Mesenchymal stem cell (in vitro differentiated cells and primary cell): ENCODE results near the gene CCSER1.

ENCODE experiments used
- DNase-seq: peaks from one replicate; pipeline ENCODE4 v3.0.0-alpha.2; 2013
- H2AFZ ChIP-seq: one replicate; pipeline ENCODE4 v1.6.1; 2013; ENCODE audit warnings: low read depth, mild to moderate bottlenecking, control low read depth, inconsistent platforms, low read length, moderate library complexity
- H2AK5ac ChIP-seq: 2 replicates; pipeline ENCODE4 v1.6.1; 2013; ENCODE audit warnings: low read length, moderate library complexity, mild to moderate bottlenecking, inconsistent platforms; ENCODE audit not compliant: severe bottlenecking
- H2BK120ac ChIP-seq: one replicate; pipeline ENCODE4 v1.6.1; 2013; ENCODE audit warnings: low read depth, mild to moderate bottlenecking, inconsistent platforms, low read length, moderate library complexity
- H2BK12ac ChIP-seq, 2 experiments: one replicate each; pipeline ENCODE4 v1.6.1; 2013; ENCODE audit warnings: inconsistent platforms in 2 of 2, low read length in 2 of 2, mild to moderate bottlenecking in 2 of 2, moderate library complexity in 2 of 2, control low read depth in 1 of 2
- H2BK15ac ChIP-seq: one replicate; pipeline ENCODE4 v1.6.1; 2013; ENCODE audit warnings: mild to moderate bottlenecking, low read depth, inconsistent platforms; ENCODE audit not compliant: poor library complexity, severe bottlenecking
- H2BK5ac ChIP-seq: 2 replicates; pipeline ENCODE4 v1.6.1; 2013; ENCODE audit warnings: low read depth, mild to moderate bottlenecking, low read length, control low read depth, inconsistent platforms; ENCODE audit not compliant: poor library complexity, severe bottlenecking
- H3K14ac ChIP-seq, 2 experiments: one replicate each; pipeline ENCODE4 v1.6.1; 2013; ENCODE audit warnings: inconsistent platforms in 2 of 2, low read length in 2 of 2, control low read depth in 1 of 2, mild to moderate bottlenecking in 1 of 2, moderate library complexity in 1 of 2
- H3K18ac ChIP-seq, 2 experiments: one replicate each; pipeline ENCODE4 v1.6.1; 2013; ENCODE audit warnings: inconsistent platforms in 2 of 2, low read length in 2 of 2, control low read depth in 1 of 2, low read depth in 1 of 2, mild to moderate bottlenecking in 1 of 2
- H3K23ac ChIP-seq, 2 experiments: one replicate each; pipeline ENCODE4 v1.6.1; 2013; ENCODE audit warnings: inconsistent platforms in 2 of 2, low read length in 2 of 2, mild to moderate bottlenecking in 2 of 2, moderate library complexity in 2 of 2, control low read depth in 1 of 2
- H3K27ac ChIP-seq: 2 replicates; pipeline ENCODE4 v1.5.1; 2013; ENCODE audit warnings: mild to moderate bottlenecking, moderate library complexity, low read length, control low read depth, inconsistent platforms; ENCODE audit not compliant: poor library complexity, severe bottlenecking
- H3K27me3 ChIP-seq, 2 experiments: 2 replicates each; pipeline versions ENCODE4 v1.6.1 to v1.7.0; 2013; ENCODE audit warnings: low read length in 2 of 2, mild to moderate bottlenecking in 2 of 2, moderate library complexity in 2 of 2, control low read depth in 1 of 2, inconsistent platforms in 1 of 2; ENCODE audit not compliant: control insufficient read depth in 1 of 2, insufficient read depth in 1 of 2
- H3K36me3 ChIP-seq, 2 experiments: 2 replicates each; pipeline versions ENCODE4 v1.6.1 to v1.7.0; 2013; ENCODE audit warnings: low read length in 2 of 2, control low read depth in 1 of 2, inconsistent platforms in 1 of 2, low read depth in 1 of 2, mild to moderate bottlenecking in 1 of 2; ENCODE audit not compliant: insufficient read depth in 2 of 2, control insufficient read depth in 1 of 2
- H3K4ac ChIP-seq, 2 experiments: one replicate each; pipeline ENCODE4 v1.6.1; 2013; ENCODE audit warnings: inconsistent platforms in 2 of 2, low read length in 2 of 2, mild to moderate bottlenecking in 2 of 2, moderate library complexity in 2 of 2, control low read depth in 1 of 2, low read depth in 1 of 2
- H3K4me1 ChIP-seq: 2 replicates; pipeline ENCODE4 v1.6.1; 2013; ENCODE audit warnings: low read depth, low read length, control low read depth; ENCODE audit not compliant: control insufficient read depth, insufficient read depth
- H3K4me2 ChIP-seq: 2 replicates; pipeline ENCODE4 v1.6.1; 2013; ENCODE audit warnings: low read length, mild to moderate bottlenecking, inconsistent platforms; ENCODE audit not compliant: poor library complexity, severe bottlenecking
- H3K4me3 ChIP-seq, 2 experiments: 2 replicates each; pipeline versions ENCODE4 v1.5.1 to v1.7.0; 2013; ENCODE audit warnings: low read length in 2 of 2, mild to moderate bottlenecking in 2 of 2, control low read depth in 1 of 2, low read depth in 1 of 2; ENCODE audit not compliant: insufficient read depth in 1 of 2
- H3K79me1 ChIP-seq: replicated peaks from 2 replicates; pipeline ENCODE4 v1.6.1; 2013; ENCODE audit warnings: mild to moderate bottlenecking, control low read depth, low read length, inconsistent platforms; ENCODE audit not compliant: poor library complexity, severe bottlenecking
- H3K9ac ChIP-seq: 2 replicates; pipeline ENCODE4 v1.7.0; 2013; ENCODE audit warnings: mild to moderate bottlenecking, low read length, moderate library complexity
- H3K9me3 ChIP-seq: 2 replicates; pipeline ENCODE4 v1.7.0; 2013; ENCODE audit warnings: mild to moderate bottlenecking, low read length; ENCODE audit not compliant: control insufficient read depth
- H4K8ac ChIP-seq: one replicate; pipeline ENCODE4 v1.6.1; 2013; ENCODE audit warnings: inconsistent platforms, mild to moderate bottlenecking, low read length, moderate library complexity
- H4K91ac ChIP-seq: one replicate; pipeline ENCODE4 v1.6.1; 2013; ENCODE audit warnings: mild to moderate bottlenecking, low read length, inconsistent platforms
- WGBS: methylation state at CpG from one replicate; pipeline ENCODE4 v1.1.7; 2013; ENCODE audit warnings: mixed read lengths; 5-methylcytosine and 5-hydroxymethylcytosine counted together

The CCSER1 gene

DNA sequence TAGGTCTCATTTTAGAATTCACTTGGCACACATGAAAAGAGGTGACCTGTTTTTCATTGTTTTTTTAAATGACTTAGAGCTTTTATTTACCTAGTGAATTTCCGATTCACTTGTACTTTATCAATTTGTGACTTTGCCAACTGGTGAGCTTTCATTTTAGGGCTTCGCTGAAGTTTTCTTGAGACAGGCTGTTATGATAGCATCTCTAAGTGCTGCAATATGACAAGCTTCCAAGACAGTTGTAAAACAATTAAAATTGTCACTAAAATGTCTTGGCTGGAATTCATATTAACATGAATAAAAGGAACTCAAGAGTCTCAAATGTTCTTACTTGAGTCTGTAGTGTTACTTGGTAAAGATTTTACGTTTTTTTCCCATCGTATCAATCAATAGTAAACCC lies 1344.9 kb downstream of the CCSER1 start:
- Histone ChIP-seq H2BK15ac (no peak overlapping the region), H2BK12ac (no peak overlapping the region), H3K14ac (no peak overlapping the region), H3K9ac (no peak overlapping the region), H3K36me3 (no peaks in the 10 kb centered on the region), H3K9me3 (peaks cover 4% of the 10 kb centered on the region), H3K27ac (no peak overlapping the region), H3K4me1 (no peaks in the 10 kb centered on the region), H3K4ac (no peak overlapping the region), H3K27me3 (no peaks in the 10 kb centered on the region), H4K8ac (no peak overlapping the region), H3K79me1 (no peaks in the 10 kb centered on the region), H2AFZ (no peak overlapping the region), H2BK120ac (no peak overlapping the region), H2BK5ac (no peak overlapping the region), H3K4me3 (no peak overlapping the region), H2AK5ac (no peak overlapping the region), H4K91ac (no peak overlapping the region), H3K4me2 (no peak overlapping the region), H3K18ac (no peak overlapping the region), H3K23ac (no peak overlapping the region)
- 85% methylated on average over 2 of the region's 4 CpGs for WGBS
- DNase-seq = no peak

DNA sequence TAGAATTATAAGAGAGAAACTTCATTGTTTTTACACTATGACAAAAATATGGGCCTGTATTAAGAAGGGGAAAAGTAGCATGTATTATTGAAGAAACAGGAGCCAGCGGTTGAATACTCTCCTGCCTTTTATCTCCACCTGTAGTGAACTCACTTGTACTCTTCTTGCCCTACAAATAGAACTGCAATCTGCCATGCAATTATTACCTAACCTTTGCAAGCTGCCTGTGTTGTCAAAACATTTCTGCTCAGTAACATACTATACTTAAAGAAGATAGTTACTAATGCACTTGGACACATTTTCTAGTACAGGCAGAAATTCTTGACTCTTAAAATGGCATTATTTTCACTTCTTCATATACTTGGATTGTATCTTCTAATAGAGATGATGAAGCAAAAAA lies 1358.2 kb downstream of the CCSER1 start:
- no peaks in the 10 kb centered on the region for H3K79me1 ChIP-seq
- no peaks in the 10 kb centered on the region for H3K4me1 ChIP-seq
- no peak overlapping the region for H3K4me3 ChIP-seq
- no peaks in the 10 kb centered on the region for H3K27me3 ChIP-seq
- no peak overlapping the region for H2AK5ac ChIP-seq
- no peak overlapping the region for H3K18ac ChIP-seq
- H3K23ac ChIP-seq = no peak overlapping the region
- H4K8ac ChIP-seq = no peak overlapping the region
- no peak overlapping the region for H3K27ac ChIP-seq
- H2BK5ac ChIP-seq = no peak overlapping the region
- no peak overlapping the region for H2BK12ac ChIP-seq
- H2BK120ac ChIP-seq = no peak overlapping the region
- no peak overlapping the region for H2AFZ ChIP-seq
- no peaks in the 10 kb centered on the region for H3K36me3 ChIP-seq
- no peak overlapping the region for H2BK15ac ChIP-seq
- H3K4ac ChIP-seq = no peak overlapping the region
- peaks cover 5% of the 10 kb centered on the region for H3K9me3 ChIP-seq
- no peak overlapping the region for H4K91ac ChIP-seq
- no peak overlapping the region for H3K9ac ChIP-seq
- no peak overlapping the region for H3K14ac ChIP-seq
- DNase-seq = no peak
- no peak overlapping the region for H3K4me2 ChIP-seq
- 80% methylated on average over 1 of the region's 1 CpG for WGBS

DNA sequence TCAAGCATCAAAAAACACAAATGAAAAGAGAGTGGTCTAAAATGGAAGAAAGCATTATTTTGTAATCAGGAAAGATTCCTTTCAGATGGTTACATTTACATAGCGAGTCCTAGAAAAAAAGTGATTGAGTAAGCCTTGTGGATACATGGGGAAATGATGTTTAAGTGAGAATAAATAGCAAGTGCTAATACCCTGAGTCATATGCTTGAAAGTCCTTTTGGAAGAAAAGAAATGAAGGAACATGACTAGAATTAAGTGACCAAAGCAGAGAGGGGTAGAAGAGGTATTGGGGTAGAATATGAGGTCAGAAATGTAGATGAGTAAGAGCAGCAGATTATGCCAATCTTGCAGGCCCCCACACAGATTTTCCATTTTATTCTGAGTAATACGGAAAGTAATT lies 1361.8 kb downstream of the CCSER1 start:
- no peak overlapping the region for H2BK12ac ChIP-seq
- H2BK5ac ChIP-seq = no peak overlapping the region
- no peak overlapping the region for H2BK120ac ChIP-seq
- no peak overlapping the region for H3K14ac ChIP-seq
- H3K9me3 ChIP-seq = peaks cover 9% of the 10 kb centered on the region
- H3K18ac ChIP-seq = no peak overlapping the region
- no peaks in the 10 kb centered on the region for H3K27me3 ChIP-seq
- H3K9ac ChIP-seq = no peak overlapping the region
- H3K4me1 ChIP-seq = no peaks in the 10 kb centered on the region
- H2BK15ac ChIP-seq = no peak overlapping the region
- H3K4ac ChIP-seq = no peak overlapping the region
- no peaks in the 10 kb centered on the region for H3K79me1 ChIP-seq
- 80% methylated on average over 1 of the region's 2 CpGs for WGBS
- no peak overlapping the region for H3K4me2 ChIP-seq
- H3K4me3 ChIP-seq = no peak overlapping the region
- DNase-seq = peak; percentile 16
- no peak overlapping the region for H3K27ac ChIP-seq
- H2AK5ac ChIP-seq = no peak overlapping the region
- H3K23ac ChIP-seq = no peak overlapping the region
- no peak overlapping the region for H2AFZ ChIP-seq
- H3K36me3 ChIP-seq = no peaks in the 10 kb centered on the region
- no peak overlapping the region for H4K8ac ChIP-seq
- H4K91ac ChIP-seq = no peak overlapping the region

DNA sequence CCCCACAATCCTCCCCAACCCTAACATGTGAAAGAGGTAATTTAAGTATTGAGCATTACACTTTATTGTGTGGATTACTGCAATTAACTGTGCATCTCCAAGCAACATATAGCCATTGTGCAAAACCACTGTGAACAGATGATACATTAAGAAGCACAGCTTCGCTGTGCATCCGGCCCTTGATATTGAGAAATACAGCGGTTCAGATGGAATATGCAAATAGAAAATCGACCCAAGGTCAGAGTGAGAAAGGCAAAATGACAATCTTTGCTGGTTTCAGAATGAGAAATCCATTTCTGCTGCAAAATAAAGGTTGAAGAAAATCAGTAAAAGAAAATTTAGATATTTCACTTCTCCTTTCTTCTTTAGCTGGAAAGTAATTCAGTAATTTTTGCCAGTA lies 1370.7 kb downstream of the CCSER1 start:
- Histone ChIP-seq H4K91ac (no peak overlapping the region), H2BK12ac (no peak overlapping the region), H3K27me3 (no peaks in the 10 kb centered on the region), H3K18ac (no peak overlapping the region), H3K36me3 (no peaks in the 10 kb centered on the region), H3K79me1 (no peaks in the 10 kb centered on the region), H2AFZ (no peak overlapping the region), H3K4ac (no peak overlapping the region), H2AK5ac (no peak overlapping the region), H2BK15ac (no peak overlapping the region), H2BK5ac (no peak overlapping the region), H3K9me3 (peaks cover 8% of the 10 kb centered on the region), H3K23ac (no peak overlapping the region), H3K4me1 (no peaks in the 10 kb centered on the region), H3K14ac (no peak overlapping the region), H3K9ac (no peak overlapping the region), H3K4me2 (no peak overlapping the region), H2BK120ac (no peak overlapping the region), H4K8ac (no peak overlapping the region), H3K27ac (no peak overlapping the region), H3K4me3 (no peak overlapping the region)
- no peak for DNase-seq
- 91% methylated on average over 4 of the region's 4 CpGs for WGBS
